MM.1S (cell line): Measurements from ENCODE around the gene CXXC4.

Experiments used
- DNase-seq: peaks from one replicate; pipeline ENCODE4 v3.0.0-alpha.2; 2015
- H2AFZ ChIP-seq: fragments of 300-600 bp; sonication (generic); 2 replicates; pipeline ENCODE4 v1.6.0; 2016; ENCODE audit warnings: antibody characterized with exemption, low read length
- H3F3A ChIP-seq: fragments of 300-600 bp; sonication (generic); 2 replicates; pipeline ENCODE4 v1.6.1; 2016; ENCODE audit warnings: mild to moderate bottlenecking, antibody characterized with exemption, low read length, moderate library complexity, mixed read lengths; ENCODE audit not compliant: insufficient read depth
- H3K27ac ChIP-seq: fragments of 300-600 bp; sonication (generic); 2 replicates; pipeline ENCODE4 v1.5.1; 2016; ENCODE audit warnings: mild to moderate bottlenecking, low read length
- H3K27me3 ChIP-seq: fragments of 300-600 bp; sonication (generic); replicated peaks from 2 replicates; pipeline ENCODE4 v1.6.0; 2016; ENCODE audit warnings: low read length; ENCODE audit not compliant: insufficient read depth
- H3K36me3 ChIP-seq: fragments of 300-600 bp; sonication (generic); replicated peaks from 2 replicates; pipeline ENCODE4 v1.6.1; 2016; ENCODE audit warnings: mild to moderate bottlenecking, low read length, mixed read lengths; ENCODE audit not compliant: insufficient read depth
- H3K4me1 ChIP-seq: fragments of 300-600 bp; sonication (generic); 2 replicates; pipeline ENCODE4 v1.6.1; 2016; ENCODE audit warnings: low read length, mixed read lengths
- H3K4me2 ChIP-seq: fragments of 300-600 bp; sonication (generic); 2 replicates; pipeline ENCODE4 v1.6.0; 2016; ENCODE audit warnings: low read depth, low read length
- H3K4me3 ChIP-seq: fragments of 300-600 bp; sonication (generic); 2 replicates; pipeline ENCODE4 v1.5.1; 2016; ENCODE audit warnings: low read length, mixed read lengths
- H3K79me2 ChIP-seq: fragments of 300-600 bp; sonication (generic); 2 replicates; pipeline ENCODE4 v1.6.1; 2016; ENCODE audit warnings: mixed run types, low read length, mixed read lengths
- H3K9ac ChIP-seq: fragments of 300-600 bp; sonication (generic); 2 replicates; pipeline ENCODE4 v1.6.1; 2016; ENCODE audit warnings: low read length, mixed read lengths
- H3K9me2 ChIP-seq: fragments of 300-600 bp; sonication (generic); replicated peaks from 2 replicates; pipeline ENCODE4 v1.6.1; 2016; ENCODE audit warnings: mild to moderate bottlenecking, low read length, mixed read lengths; ENCODE audit not compliant: insufficient read depth
- H3K9me3 ChIP-seq: fragments of 300-600 bp; sonication (generic); replicated peaks from 2 replicates; pipeline ENCODE4 v1.6.1; 2016; ENCODE audit warnings: mild to moderate bottlenecking, low read length, mixed read lengths; ENCODE audit not compliant: insufficient read depth
- H4K20me1 ChIP-seq: fragments of 300-600 bp; sonication (generic); 2 replicates; pipeline ENCODE4 v1.6.1; 2016; ENCODE audit warnings: mild to moderate bottlenecking, low read length, moderate library complexity, mixed read lengths; ENCODE audit not compliant: insufficient read depth
- CTCF ChIP-seq: fragments of 300-600 bp; sonication (generic); IDR thresholded peaks from 2 replicates; pipeline ENCODE4 v1.5.1; 2016; ENCODE audit warnings: antibody characterized with exemption, low read length, mixed read lengths
- EZH2 ChIP-seq: fragments of 300-600 bp; sonication (generic); optimal IDR thresholded peaks from 2 replicates; pipeline ENCODE3; 2017; ENCODE audit warnings: low read depth, mild to moderate bottlenecking, antibody characterized with exemption, low read length, mixed read lengths
- EZH2phosphoT487 ChIP-seq: fragments of 300-600 bp; sonication (generic); IDR thresholded peaks from 2 replicates; pipeline ENCODE4 v1.6.1; 2018; ENCODE audit warnings: antibody characterized with exemption, low read length

CXXC4 gene

GRCh38 chr4:104475652-104476051 lies 19.0 kb downstream of the CXXC4 start:
- TF ChIP-seq EZH2 (no peak), CTCF (no peak), EZH2phosphoT487 (no peak)
- no peaks in the 10 kb centered on the region for H3F3A ChIP-seq

GRCh38 chr4:104472766-104473165 lies 21.9 kb downstream of the CXXC4 start:
- Histone ChIP-seq H3K27ac (no peak overlapping the region), H2AFZ (no peak overlapping the region), H3K9me2 (no peaks in the 10 kb centered on the region), H3K9ac (no peak overlapping the region), H3K4me2 (no peak overlapping the region), H3K79me2 (peaks cover 3% of the 10 kb centered on the region), H3K4me1 (peaks cover 20% of the 10 kb centered on the region), H3K9me3 (no peaks in the 10 kb centered on the region), H3K36me3 (no peaks in the 10 kb centered on the region), H3K4me3 (no peak overlapping the region), H4K20me1 (no peaks in the 10 kb centered on the region), H3K27me3 (no peaks in the 10 kb centered on the region), H3F3A (no peaks in the 10 kb centered on the region)
- peak; percentile 29 for DNase-seq
- TF ChIP-seq EZH2phosphoT487 (no peak), EZH2 (no peak), CTCF (no peak)

More at GRCh38 chr4:104475652-104476051, 19.0 kb downstream of the CXXC4 start:
- Histone ChIP-seq H3K9me3 (no peaks in the 10 kb centered on the region), H3K27ac (no peak overlapping the region), H3K4me3 (no peak overlapping the region), H3K79me2 (peaks cover 9% of the 10 kb centered on the region), H3K9me2 (no peaks in the 10 kb centered on the region), H3K9ac (no peak overlapping the region), H3K4me1 (peaks cover 17% of the 10 kb centered on the region), H3K36me3 (no peaks in the 10 kb centered on the region), H4K20me1 (no peaks in the 10 kb centered on the region), H3K4me2 (no peak overlapping the region), H3K27me3 (no peaks in the 10 kb centered on the region), H2AFZ (no peak overlapping the region)
- no peak for DNase-seq

GRCh38 chr4:104470770-104471169 lies 23.9 kb downstream of the CXXC4 start:
- Histone ChIP-seq H3K4me3 (no peak overlapping the region), H3F3A (no peaks in the 10 kb centered on the region), H3K36me3 (no peaks in the 10 kb centered on the region), H3K27ac (no peak overlapping the region), H3K79me2 (0 out of 2 replicates have a peak, but pooled peaks cover 3% of the 10 kb centered on the region), H2AFZ (no peak overlapping the region), H3K27me3 (no peaks in the 10 kb centered on the region), H3K4me2 (no peak overlapping the region), H3K9me2 (no peaks in the 10 kb centered on the region), H4K20me1 (no peaks in the 10 kb centered on the region), H3K4me1 (peaks cover 20% of the 10 kb centered on the region), H3K9ac (no peak overlapping the region), H3K9me3 (no peaks in the 10 kb centered on the region)
- TF ChIP-seq EZH2 = no peak
- no peak for TF ChIP-seq CTCF
- no peak for TF ChIP-seq EZH2phosphoT487
- DNase-seq = no peak
